Sigmoid colon (tissue), 7 donors: Measurements from ENCODE around the gene TEAD4. TPM values are rescaled to one million over a fixed set of nuclear protein-coding genes. Genes with fewer than 3 reads are reported as not detected.

Experiments
- DNase-seq: peaks from one replicate; pipeline ENCODE4 v3.0.0-alpha.2; 2019
- H3K27ac ChIP-seq, 4 donors: fragments of 200-600 bp; sonication (generic); one replicate each; pipeline ENCODE4 v1.5.1; 2016 to 2019; ENCODE audit warnings: mild to moderate bottlenecking in 1 of 4
- H3K27me3 ChIP-seq, 3 donors: fragments of 200-600 bp; sonication (generic); one replicate each; pipeline ENCODE4 v1.5.1; 2019; ENCODE audit warnings: mild to moderate bottlenecking in 1 of 3
- H3K36me3 ChIP-seq, 4 donors: fragments of 200-600 bp; sonication (generic); one replicate each; pipeline ENCODE4 v1.5.1; 2016 to 2019
- H3K4me1 ChIP-seq, 4 donors: fragments of 200-600 bp; sonication (generic); one replicate each; pipeline ENCODE4 v1.5.1; 2017 to 2019
- H3K4me3 ChIP-seq, 4 donors: fragments of 200-600 bp; sonication (generic); one replicate each; pipeline ENCODE4 v1.5.1; 2017 to 2019; ENCODE audit warnings: mild to moderate bottlenecking in 2 of 4, moderate library complexity in 1 of 4
- H3K9me3 ChIP-seq, 4 donors: fragments of 200-600 bp in 3 of 4; sonication (generic) in 3 of 4; one replicate each; pipeline versions ENCODE4 v1.5.1 to v1.6.1; 2013 to 2019
- EP300 ChIP-seq, 4 donors: sonication (generic); formaldehyde crosslinking; IDR thresholded peaks; one replicate each; pipeline ENCODE4 v1.6.1; 2017; ENCODE audit warnings: antibody characterized with exemption in 4 of 4
- POLR2A ChIP-seq, 2 donors: fragments of 450-650 bp; IDR thresholded peaks; one replicate each; pipeline ENCODE4 v1.6.1; 2016; ENCODE audit warnings: antibody characterized with exemption in 2 of 2, mild to moderate bottlenecking in 2 of 2, moderate library complexity in 2 of 2
- POLR2AphosphoS5 ChIP-seq, 4 donors: sonication (generic); formaldehyde crosslinking; IDR thresholded peaks; one replicate each; pipeline ENCODE4 v1.6.1; 2017; ENCODE audit warnings: antibody characterized with exemption in 4 of 4
- WGBS, 2 donors: extraction: QIAGEN DNeasy Blood & Tissue Kit; methylation state at CpG; one replicate each; pipeline ENCODE4 v1.1.7; 2013; 5-methylcytosine and 5-hydroxymethylcytosine counted together
- intact Hi-C: fragments of 100-400 bp; cut with DNase I; formaldehyde crosslinking; loops from one replicate; pipeline ENCODE4 v1.15.1; 2023
- polyA plus RNA-seq, 3 donors: library from polyadenylated mRNA; stranded (reverse); fragments of 200-250 nt; gene quantifications; one replicate each; pipeline ENCODE4 v1.2.3, GENCODE V29; 2013
- total RNA-seq, 4 donors: library from RNA; depleted of rRNA; stranded (reverse); fragments of >200 nt; gene quantifications; one replicate each; pipeline ENCODE4 v1.1.0, GENCODE V29; 2016
- TF ChIP-seq, protein P1 (sequence below), 4 experiments: fragments of 450-650 bp in 3 of 4; fragments of 200-600 bp in 1 of 4; IDR thresholded peaks; one replicate each; pipeline ENCODE4 v1.5.1; 2016 to 2019; ENCODE audit warnings: antibody characterized with exemption in 4 of 4, mild to moderate bottlenecking in 3 of 4, moderate library complexity in 2 of 4
- donor health status: healthy with polysubstance abuse.
- donor health status: Bipolar disorder and iron deficiency.
- donor health status: healthy.

Gene TEAD4
- total and polyA plus RNA-seq, 7 donors = 1.6 to 31.2 (median 3.8) TPM

DNA sequence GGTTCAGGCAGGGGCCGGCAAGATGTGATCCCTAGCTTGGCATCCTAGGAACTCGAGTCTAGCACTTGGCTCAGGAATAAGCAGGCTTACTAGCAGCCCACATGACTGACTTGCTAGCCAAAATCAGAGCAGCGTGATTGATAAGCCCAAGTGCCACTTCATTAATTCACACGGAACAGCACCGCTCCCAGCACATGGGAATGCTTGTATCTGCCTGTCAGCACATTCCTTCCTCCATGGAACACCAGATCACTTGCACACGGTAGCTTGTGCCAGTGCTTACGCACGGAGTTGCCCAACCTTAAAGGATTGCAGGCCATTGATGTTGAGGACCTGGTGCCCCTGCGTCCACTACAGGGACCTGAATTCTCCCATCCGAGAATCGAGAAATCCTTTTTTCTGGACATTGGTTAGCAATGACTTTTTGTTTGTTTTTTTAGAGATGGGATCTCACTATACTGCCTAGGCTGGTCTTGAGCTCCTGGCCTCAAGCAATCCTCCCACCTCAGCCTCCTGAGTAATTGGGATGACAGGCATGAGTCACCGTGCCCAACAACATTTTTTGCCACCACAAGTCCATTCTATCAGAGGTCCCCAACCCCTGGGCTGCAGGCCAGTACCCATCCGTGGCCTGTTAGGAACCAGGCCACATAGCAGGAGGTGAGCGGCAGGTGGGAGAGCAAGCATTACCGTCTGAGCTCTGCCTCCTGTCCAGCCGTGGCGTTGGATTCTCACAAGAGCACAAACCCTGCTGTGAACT lies 87.4 kb downstream of the TEAD4 start:
- Histone ChIP-seq H3K36me3 (no peaks in the 10 kb centered on the region), H3K27ac (no peak overlapping the region), H3K9me3 (no peaks in the 10 kb centered on the region), H3K4me3 (no peak overlapping the region), H3K27me3 (no peaks in the 10 kb centered on the region), H3K4me1 (no peaks in the 10 kb centered on the region)
- WGBS, 2 donors = 82 to 86% methylated on average over 17 of the region's 17 CpGs
- intact Hi-C loops = no loop called here
- TF ChIP-seq POLR2A (IDR thresholded peaks at IDR 0.05) (no peak), POLR2AphosphoS5 (IDR thresholded peaks at IDR 0.05) (no peak), EP300 (IDR thresholded peaks at IDR 0.05) (no peak)
- TF ChIP-seq, protein P1, sequence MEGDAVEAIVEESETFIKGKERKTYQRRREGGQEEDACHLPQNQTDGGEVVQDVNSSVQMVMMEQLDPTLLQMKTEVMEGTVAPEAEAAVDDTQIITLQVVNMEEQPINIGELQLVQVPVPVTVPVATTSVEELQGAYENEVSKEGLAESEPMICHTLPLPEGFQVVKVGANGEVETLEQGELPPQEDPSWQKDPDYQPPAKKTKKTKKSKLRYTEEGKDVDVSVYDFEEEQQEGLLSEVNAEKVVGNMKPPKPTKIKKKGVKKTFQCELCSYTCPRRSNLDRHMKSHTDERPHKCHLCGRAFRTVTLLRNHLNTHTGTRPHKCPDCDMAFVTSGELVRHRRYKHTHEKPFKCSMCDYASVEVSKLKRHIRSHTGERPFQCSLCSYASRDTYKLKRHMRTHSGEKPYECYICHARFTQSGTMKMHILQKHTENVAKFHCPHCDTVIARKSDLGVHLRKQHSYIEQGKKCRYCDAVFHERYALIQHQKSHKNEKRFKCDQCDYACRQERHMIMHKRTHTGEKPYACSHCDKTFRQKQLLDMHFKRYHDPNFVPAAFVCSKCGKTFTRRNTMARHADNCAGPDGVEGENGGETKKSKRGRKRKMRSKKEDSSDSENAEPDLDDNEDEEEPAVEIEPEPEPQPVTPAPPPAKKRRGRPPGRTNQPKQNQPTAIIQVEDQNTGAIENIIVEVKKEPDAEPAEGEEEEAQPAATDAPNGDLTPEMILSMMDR (IDR thresholded peaks at IDR 0.05) = no peak
- no peak for DNase-seq

DNA sequence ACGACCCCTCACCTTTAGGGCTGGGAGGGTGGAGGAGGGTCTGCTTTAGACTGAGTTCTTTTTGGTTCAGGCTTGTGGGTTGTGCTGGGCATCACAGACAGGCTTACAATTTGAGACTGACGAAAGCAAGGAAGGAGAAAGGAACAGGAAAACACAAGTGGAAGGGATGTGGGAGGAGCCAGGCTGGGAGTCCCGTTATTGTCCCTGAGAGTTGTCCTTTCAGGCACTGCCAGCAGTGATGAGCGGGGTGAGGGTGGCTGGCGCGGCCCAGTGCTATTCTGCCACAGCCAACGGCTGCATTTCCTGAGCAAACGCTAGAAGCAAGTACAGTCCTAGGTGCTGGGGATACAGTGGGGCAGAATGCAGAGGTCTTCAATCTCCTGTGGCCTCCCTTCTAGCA lies 88.8 kb downstream of the TEAD4 start:
- intact Hi-C loops = no loop called here
- no peaks in the 10 kb centered on the region for H3K9me3 ChIP-seq
- DNase-seq = no peak
- no peak overlapping the region for H3K4me3 ChIP-seq
- TF ChIP-seq, protein P1 (IDR thresholded peaks at IDR 0.05) = no peak
- no peak for TF ChIP-seq POLR2A (IDR thresholded peaks at IDR 0.05)
- TF ChIP-seq EP300 (IDR thresholded peaks at IDR 0.05) = no peak
- no peak for TF ChIP-seq POLR2AphosphoS5 (IDR thresholded peaks at IDR 0.05)
- no peaks in the 10 kb centered on the region for H3K27me3 ChIP-seq
- no peaks in the 10 kb centered on the region for H3K36me3 ChIP-seq
- no peaks in the 10 kb centered on the region for H3K4me1 ChIP-seq
- H3K27ac ChIP-seq = no peak overlapping the region
- 43 to 50% methylated on average over 8 of the region's 8 CpGs for WGBS, 2 donors

DNA sequence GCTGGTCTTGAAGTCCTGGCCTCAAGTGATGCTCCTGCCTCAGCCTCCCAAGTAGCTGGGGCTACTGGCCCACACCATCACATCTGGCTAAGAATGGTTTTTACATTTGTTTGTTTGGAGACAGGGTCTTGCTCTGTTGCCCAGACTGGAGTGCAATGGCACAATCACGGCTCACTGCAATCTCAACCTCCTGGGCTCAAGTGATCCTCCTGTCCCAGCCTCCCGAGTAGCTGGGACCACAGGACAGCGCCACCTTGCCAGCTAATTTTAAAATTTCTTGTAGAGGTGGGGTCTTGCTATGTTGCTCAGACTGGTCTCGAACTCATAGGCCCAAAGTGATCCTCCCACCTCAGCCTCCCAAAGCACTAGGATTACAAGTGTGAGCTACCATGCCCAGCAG lies 89.3 kb downstream of the TEAD4 start:
- Histone ChIP-seq H3K9me3 (no peaks in the 10 kb centered on the region), H3K4me1 (no peaks in the 10 kb centered on the region), H3K27ac (no peak overlapping the region), H3K4me3 (no peak overlapping the region), H3K27me3 (no peaks in the 10 kb centered on the region), H3K36me3 (no peaks in the 10 kb centered on the region)
- 93 to 97% methylated on average over 4 of the region's 4 CpGs for WGBS, 2 donors
- TF ChIP-seq POLR2A (IDR thresholded peaks at IDR 0.05) = no peak
- no peak for TF ChIP-seq EP300 (IDR thresholded peaks at IDR 0.05)
- TF ChIP-seq, protein P1 (IDR thresholded peaks at IDR 0.05) = no peak
- TF ChIP-seq POLR2AphosphoS5 (IDR thresholded peaks at IDR 0.05) = no peak
- no peak for DNase-seq
- intact Hi-C loops = no loop called here

DNA sequence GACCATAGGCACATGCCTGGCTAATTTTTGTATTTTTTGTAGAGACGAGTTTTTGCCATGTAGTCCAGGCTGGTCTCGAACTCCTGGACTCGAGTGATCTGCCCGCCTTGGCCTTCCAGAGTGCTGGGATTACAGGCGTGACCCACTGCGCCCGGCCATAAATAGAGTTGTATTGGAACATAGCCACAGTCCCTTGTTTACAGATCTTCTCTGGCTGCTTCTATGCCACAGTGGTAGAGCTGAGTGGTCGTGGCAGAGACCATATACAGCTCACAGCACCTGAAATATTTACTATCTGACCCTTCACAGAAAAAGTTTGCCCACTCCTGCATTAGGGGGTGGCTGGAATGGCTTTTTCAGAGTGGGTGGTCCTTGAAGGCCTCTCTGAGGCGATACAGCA lies 90.0 kb downstream of the TEAD4 start:
- no peak overlapping the region for H3K27ac ChIP-seq
- H3K4me1 ChIP-seq = peaks cover 0 to under 1% (median 0%) of the 10 kb centered on the region in 4 donors
- no peaks in the 10 kb centered on the region for H3K36me3 ChIP-seq
- H3K27me3 ChIP-seq = no peaks in the 10 kb centered on the region
- no peak for TF ChIP-seq POLR2A (IDR thresholded peaks at IDR 0.05)
- TF ChIP-seq, protein P1 (IDR thresholded peaks at IDR 0.05) = no peak
- TF ChIP-seq EP300 (IDR thresholded peaks at IDR 0.05) = no peak
- no peak for TF ChIP-seq POLR2AphosphoS5 (IDR thresholded peaks at IDR 0.05)
- intact Hi-C loops = no loop called here
- 16 to 62% methylated on average over 9 of the region's 9 CpGs for WGBS, 2 donors
- no peak overlapping the region for H3K4me3 ChIP-seq
- DNase-seq = no peak
- H3K9me3 ChIP-seq = no peaks in the 10 kb centered on the region
